GM10847 (cell line): ENCODE data around the gene MTMR3.

Experiments used
- POLR2A ChIP-seq: IDR thresholded peaks from 2 replicates; pipeline ENCODE4 v1.6.1; 2011; ENCODE audit not compliant: insufficient read length; ENCODE audit errors: extremely low read depth

The MTMR3 gene

DNA sequence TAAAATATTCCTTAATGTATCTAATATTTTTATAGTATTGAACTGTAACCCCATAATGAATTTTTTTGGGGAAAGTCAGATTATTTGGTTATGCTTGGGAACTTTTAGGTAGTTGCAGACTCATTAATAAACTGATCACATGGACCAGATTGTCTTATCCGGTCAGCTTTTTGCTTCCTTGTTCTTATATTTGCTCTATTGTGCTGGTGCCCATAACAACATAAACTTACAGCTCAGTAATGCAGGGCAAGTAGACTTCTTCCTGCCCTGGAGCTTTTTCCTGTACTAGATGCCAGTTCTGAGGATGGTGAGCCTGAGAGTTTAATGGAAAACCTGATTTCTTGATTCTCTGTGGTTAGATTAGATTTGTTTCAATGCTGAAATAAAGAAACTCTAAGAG lies 53.2 kb downstream of the MTMR3 start:
- TF ChIP-seq POLR2A = no peak

DNA sequence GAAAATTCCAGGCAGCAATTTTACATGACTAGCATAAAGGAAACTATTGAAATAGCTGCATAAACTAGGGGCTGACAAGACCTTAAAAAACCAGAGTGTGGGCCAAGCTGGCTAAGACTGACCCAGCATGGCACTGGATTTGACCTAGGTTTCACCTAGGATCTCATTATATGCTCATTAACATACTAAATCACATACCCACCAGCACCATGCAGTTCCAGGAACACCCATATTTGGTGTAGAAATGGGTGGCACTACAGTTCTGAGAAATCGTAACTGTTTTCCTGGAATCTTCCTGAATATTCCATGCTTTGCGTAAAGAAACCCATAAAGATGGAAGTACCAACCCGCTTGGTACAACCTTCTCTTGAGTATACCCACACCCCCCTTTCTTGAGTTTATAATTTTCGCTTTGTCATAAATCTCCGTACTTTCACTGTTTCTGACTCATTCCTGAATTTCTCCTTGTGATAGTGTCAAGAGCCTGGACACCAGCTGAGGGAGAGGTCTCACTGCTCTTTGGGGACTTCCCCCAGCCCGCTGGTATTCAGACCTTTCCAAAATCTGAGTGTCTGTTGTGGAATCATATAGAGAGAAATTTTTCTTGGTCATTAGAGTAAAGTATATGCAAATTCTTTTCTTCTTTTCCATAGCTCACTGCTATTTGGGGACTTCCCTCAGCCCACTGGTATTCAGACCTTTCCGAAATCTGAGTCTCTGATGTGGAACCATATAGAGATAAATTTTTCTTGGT lies 55.1 kb downstream of the MTMR3 start:
- no peak for TF ChIP-seq POLR2A

DNA sequence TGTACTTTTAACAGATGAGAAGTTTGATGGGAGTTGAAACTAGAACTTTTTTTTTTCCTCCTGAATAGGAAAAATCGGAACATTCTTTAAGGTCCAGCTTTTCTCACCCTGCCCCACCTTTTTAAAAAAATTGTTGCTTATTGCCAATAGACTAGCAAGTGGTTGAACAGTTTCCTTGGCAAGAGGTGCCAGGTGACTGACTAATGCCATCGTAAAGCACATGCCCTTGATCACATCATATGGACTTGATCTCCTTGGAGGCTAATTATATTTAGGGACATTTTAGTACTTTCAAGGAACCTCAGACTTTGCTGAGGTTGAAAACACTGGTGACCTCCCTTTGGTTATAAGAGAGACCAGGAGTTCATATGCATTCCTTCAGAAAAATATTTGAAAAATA lies 57.6 kb downstream of the MTMR3 start:
- no peak for TF ChIP-seq POLR2A

DNA sequence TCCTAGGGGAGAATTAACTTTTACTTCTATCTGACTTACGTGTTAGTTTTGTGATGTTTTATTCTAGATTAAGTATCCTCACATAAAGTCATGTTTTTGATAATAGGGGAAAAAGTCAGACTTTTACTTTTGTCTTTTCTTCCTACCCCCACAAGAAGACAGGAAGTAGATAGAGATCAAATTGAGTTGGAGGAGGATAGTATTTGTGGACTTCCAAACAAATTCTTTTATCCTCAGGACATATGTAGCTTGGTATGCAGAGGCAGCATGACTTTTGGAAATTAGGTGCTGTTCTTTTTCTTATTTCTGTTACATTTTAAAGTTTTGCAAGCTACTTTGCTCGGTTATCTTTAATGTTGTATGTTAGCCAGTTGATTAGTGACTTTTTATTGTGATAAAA lies 61.4 kb downstream of the MTMR3 start:
- TF ChIP-seq POLR2A = no peak

DNA sequence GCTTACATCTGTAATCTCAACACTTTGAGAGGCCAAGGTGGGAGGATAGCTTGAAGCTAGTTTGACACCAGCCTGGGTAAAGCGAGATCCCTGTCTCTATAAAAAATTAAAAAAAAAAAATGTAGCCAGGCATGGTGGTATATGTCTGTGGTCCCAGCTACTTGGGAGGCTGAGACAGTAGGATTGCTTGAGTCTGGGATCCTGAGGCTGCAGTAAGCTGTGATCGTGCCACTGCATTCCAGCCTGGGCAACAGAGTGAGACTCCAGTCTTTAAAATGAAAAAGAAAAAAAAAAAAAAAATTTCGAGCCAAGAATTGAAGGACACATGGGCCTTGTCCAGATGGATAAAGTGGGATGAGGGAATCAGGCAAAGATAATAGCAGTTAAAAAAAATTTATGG lies 62.5 kb downstream of the MTMR3 start:
- no peak for TF ChIP-seq POLR2A

DNA sequence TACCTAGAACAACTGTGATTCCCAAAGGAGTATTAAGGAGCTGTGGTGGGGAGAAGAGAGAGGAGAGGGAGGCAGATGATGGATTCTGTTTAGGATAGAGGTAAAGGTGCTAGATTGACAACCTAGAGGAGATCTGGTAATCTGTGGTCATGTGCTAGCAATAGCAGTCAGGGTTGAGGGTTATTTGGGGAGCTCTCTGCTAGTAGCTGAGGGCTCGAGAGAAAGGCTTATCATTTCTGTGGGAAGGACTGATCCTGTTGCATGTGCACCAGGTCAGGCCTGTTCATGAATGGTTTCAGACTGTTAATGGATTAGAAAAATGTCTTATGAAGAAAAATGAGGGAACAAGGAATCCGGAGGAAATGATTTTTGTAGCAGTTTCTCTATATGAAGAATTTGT lies 63.2 kb downstream of the MTMR3 start:
- no peak for TF ChIP-seq POLR2A

DNA sequence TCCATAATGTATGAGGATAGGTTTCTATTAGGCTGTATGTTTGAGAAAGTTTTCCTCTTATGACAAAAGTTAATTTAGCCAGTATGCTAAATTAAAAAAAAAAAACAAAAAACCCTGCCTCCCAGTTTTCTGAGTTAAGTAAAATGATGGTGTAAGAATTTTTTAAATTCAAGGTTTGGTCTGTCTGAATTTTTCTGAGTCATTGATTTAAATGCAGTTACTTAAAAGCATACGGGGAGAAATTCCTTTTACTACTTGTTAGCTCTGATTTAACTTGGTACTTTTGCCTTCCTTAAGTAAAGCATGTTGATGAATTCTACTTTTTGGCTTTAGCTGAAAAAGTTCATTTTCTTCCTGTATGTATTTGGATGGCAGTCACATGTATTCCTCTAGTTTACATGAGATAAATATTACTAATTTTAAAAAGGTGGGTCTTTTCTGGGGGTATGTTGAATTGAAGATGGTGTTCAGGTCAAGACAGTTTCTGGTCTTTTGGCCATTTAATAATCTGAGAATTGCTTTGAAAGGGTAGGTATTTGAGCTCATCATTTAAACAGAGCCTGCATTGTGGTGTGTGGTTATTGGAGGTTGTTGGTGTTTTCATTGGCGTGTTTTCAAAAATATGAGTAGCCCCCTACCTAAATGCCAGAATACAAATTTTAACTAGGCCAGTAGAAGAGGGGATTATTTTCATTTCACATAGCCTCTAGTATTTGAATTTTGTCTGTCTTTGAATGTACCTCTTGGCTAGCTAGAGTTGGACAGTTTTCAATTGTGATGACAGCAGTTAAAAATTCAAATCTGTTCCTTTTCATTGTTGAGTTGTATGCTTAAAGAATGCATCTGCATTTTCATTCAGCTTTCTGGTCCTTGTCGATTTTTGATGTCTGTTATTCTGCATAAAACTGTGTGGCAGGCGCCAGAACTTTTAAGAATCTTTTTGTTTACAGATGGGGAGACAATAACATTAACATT lies 64.7 kb downstream of the MTMR3 start:
- TF ChIP-seq POLR2A = no peak

DNA sequence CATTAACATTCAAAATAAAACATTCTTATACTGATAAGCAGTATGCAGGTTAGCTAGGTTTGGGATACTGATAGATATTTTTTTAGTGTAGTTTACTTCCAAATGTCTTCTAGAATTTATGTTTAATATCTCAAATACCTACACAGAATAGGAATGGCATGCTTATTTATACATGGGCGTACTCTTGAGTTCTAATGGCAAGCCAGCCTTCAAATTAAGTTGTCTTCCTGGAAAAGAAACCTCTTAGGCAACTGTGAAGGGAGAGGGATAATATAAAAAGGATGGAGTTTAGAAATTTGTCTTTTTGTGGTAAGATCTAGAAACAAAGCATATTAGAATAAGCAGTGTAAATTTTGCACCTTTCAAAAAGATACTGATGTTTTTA lies 65.4 kb downstream of the MTMR3 start:
- no peak for TF ChIP-seq POLR2A

DNA sequence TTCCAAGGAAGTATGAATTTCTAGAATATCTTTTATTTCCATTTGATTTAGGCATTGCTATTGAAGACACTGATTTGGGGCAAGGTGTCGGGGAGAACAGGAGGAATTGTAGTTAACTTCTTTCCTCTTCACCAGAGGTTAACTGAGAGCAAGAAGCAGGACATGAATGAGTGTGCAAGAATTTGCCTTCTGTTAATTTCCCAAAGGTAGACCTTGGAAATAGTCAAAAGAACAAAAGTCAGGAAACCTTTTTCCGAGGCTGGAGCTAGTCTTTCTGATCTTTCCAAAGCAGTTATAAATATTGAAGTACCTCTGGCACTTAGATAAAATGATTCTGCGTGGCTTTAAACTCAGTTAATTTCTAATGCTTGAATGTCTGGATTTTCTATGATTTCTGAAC lies 66.9 kb downstream of the MTMR3 start:
- no peak for TF ChIP-seq POLR2A

DNA sequence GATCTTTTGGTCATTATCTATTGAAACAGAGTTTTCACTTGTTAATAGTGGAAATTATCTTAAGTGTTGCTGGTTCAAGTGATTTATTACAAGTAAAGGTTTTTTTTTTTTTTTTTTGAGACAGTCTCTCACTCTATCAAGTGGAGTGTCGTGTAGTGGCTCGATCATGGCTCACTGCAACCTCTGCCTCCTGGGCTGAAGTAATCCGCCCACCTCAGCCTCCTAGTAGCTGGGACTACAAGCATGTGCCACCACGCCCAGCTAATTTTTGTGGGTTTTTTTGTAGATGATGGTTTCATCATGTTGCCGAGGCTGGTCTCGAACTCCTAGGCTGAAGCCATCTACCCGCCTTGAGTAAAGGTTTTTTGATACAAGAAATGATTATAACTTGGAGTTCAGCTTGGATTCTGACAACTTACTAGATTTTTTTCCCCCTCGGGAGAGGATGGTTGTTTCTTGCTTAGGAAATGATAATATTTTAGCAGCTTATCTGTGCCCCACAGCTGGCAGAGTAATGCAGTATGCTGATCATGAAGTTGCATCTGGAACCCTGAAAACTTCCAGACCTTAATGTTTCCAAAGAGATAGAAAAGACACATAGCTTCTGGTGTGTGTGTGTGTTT lies 68.9 kb downstream of the MTMR3 start:
- TF ChIP-seq POLR2A = no peak

DNA sequence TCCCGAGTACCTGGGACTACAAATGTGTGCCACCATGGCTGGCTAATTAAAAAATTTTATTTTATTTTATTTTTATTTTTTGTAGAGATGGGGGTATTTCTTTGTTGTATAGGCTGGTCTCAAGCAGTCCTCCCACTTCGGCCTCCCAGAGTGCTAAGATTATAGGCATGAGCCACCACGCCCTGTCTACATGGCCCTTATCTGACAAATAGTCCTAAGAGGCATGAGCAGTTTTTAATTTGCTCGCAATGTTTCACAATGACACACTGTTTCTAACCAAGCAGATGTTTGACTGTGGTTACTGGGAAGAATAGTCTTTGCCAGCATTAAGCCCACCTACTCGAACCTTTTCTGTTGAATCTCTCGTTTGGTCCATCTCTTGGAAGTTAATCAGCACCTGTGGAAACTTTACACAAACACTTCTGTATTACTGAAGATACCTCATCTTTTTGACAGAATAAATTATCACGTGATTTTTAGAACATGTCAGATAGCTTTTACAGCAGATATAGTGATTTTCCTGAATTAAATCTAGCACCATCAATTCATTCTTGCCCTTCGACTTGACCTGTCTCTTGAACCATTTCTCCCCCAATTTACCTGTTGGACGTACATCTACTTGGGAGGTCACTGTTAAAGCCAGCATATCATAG lies 71.4 kb downstream of the MTMR3 start:
- TF ChIP-seq POLR2A = no peak

DNA sequence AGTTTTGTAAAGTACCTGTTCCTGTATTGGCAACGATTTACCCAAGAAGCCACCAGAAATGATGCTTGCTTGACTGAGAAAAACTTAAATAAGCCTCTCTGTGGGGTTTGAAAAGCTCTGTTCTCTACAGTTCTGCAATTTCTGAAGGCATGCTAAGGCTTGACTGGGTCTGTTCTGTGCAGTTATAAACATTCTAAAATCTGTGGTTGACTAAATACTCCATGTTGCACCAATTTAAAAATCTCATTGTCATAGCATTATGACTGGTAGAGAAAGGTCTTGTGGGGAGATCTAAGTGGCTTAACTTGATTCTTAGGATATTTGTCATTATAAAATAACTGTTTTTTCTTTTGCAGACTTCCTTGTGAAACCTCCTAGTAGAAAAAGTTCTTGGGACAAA lies 73.7 kb downstream of the MTMR3 start:
- TF ChIP-seq POLR2A = no peak

DNA sequence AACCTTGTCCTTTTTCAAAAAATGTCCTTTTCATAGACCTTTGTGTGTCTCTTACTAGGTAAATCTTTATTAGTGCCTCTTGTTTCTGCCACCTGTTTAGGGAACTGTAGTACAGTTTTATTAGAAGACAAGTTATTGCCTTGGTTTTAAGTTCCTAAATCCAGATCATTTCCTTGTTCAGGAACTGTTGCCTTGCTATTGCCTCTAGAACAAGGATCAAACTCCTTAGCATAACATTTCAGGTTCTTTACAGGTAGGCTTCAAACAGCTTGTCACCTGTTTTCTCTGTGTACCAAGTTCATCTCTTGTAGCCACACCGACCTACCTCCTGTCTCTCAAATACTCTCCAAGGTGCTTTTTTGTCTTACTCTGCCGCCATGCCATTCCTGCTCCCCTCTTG lies 75.2 kb downstream of the MTMR3 start:
- TF ChIP-seq POLR2A = no peak

DNA sequence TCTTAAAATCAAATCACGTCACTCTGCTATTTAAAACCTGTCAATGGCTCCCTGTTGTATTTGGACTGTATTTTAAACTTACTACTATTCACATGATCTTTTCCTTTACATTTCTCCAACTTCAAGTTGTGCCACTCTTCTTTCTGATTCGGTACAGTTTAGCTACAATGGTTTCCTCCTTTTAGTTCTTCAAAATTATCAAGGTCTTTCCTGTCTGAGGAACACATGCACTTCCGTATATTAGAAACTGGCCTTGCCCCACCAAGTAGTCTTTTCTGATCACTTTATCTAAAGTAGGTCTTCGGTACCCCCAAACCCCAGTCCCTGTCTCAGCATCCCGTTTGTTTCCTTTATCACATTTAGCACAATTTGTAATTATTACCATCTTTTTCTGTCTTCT lies 81.8 kb downstream of the MTMR3 start:
- no peak for TF ChIP-seq POLR2A

DNA sequence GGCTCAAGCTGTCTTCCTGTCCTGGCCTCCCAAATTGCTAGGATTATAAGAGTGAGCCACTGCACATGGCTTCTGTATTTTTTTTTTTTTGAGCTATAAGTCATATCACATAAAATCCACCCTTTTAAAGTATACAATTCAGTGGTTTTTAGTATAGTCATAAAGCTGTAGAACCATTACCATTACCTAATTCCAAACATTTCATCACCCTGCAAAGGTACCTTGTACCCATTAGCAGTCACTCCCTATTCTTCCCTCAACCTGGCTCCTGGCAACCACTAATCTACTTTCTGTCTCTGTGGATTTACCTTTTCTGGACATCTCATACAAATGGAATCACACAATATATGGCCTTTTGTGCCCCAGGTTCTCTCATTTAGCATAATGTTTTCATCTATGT lies 84.5 kb downstream of the MTMR3 start:
- TF ChIP-seq POLR2A = no peak
